K562 (cell line): ENCODE measurements around the gene LYPLA2. TPM values are rescaled to one million over a fixed set of nuclear protein-coding genes. Genes with fewer than 3 reads are reported as not detected.

Experiments
- BCL6 ChIP-seq: fragments of 250-450 bp; sonication (Bioruptor Pico); IDR thresholded peaks from 2 replicates; pipeline ENCODE4 v1.4.0; 2020
- CHCHD3 ChIP-seq: fragments of 250-450 bp; sonication (Bioruptor Pico); IDR thresholded peaks from 2 replicates; pipeline ENCODE4 v2.1.2; 2022; ENCODE audit warnings: mild to moderate bottlenecking
- MEIS2 ChIP-seq: fragments of 450-650 bp; IDR thresholded peaks from 2 replicates; pipeline ENCODE4 v1.6.1; 2014; ENCODE audit warnings: mild to moderate bottlenecking; ENCODE audit not compliant: partially characterized antibody
- MLLT1 ChIP-seq, 2 experiments: fragments of 450-650 bp; IDR thresholded peaks; 2 replicates each; pipeline ENCODE4 v1.6.1; 2016
- MYBL2 ChIP-seq, 2 experiments: fragments of 450-650 bp in 1 of 2; sonication (generic) in 1 of 2; formaldehyde crosslinking in 1 of 2; IDR thresholded peaks; 2 replicates each; pipeline versions ENCODE4 v1.6.1 to v1.8.1; 2017 to 2022; ENCODE audit warnings: borderline replicate concordance in 1 of 2, inconsistent platforms in 1 of 2, low read depth in 1 of 2, mild to moderate bottlenecking in 1 of 2, missing genetic modification reagents in 1 of 2, moderate library complexity in 1 of 2
- NRF1 ChIP-seq, 2 experiments: fragments of 450-650 bp; IDR thresholded peaks in 1 of 2; conservative IDR thresholded peaks in 1 of 2; 2 replicates each; pipeline ENCODE4 v1.6.1; 2014; ENCODE audit warnings: mild to moderate bottlenecking in 2 of 2
- RAD51 ChIP-seq: fragments of 450-650 bp; IDR thresholded peaks from 2 replicates; pipeline ENCODE4 v1.7.1; 2016; ENCODE audit warnings: low read depth, mild to moderate bottlenecking, borderline replicate concordance
- SMARCA5 ChIP-seq: fragments of 450-650 bp; IDR thresholded peaks from 2 replicates; pipeline ENCODE4 v1.6.1; 2016
- ZMIZ1 ChIP-seq, 2 experiments: fragments of 150-350 bp in 1 of 2; IDR thresholded peaks; 2 replicates each; pipeline ENCODE4 v1.6.1; 2012 to 2016; ENCODE audit warnings: low read depth in 2 of 2, low read length in 2 of 2, mild to moderate bottlenecking in 1 of 2, moderate library complexity in 1 of 2
- ZNF609 ChIP-seq: sonication (generic); formaldehyde crosslinking; IDR thresholded peaks from 2 replicates; pipeline ENCODE4 v1.8.1; 2023; ENCODE audit warnings: missing genetic modification reagents, mild to moderate bottlenecking, borderline replicate concordance
- ZSCAN32 ChIP-seq: fragments of 450-650 bp; formaldehyde crosslinking; IDR thresholded peaks from 2 replicates; pipeline ENCODE4 v1.4.0; 2020; ENCODE audit warnings: mild to moderate bottlenecking, moderate library complexity
- polyA plus RNA-seq, 8 experiments: library from polyadenylated mRNA; depleted of rRNA in 4 of 8; stranded (reverse) in 5 of 8; unstranded in 3 of 8; fragments of >200 nt; fragmentation: Nextera tagmentation in 2 of 8; fragmentation: Illumina TruSeq in 1 of 8; extraction: Ambion mirVana in 2 of 8; extraction: Trizol in 1 of 8; gene quantifications; 2 replicates each; pipeline versions ENCODE4 v1.2.1 to v1.2.3, GENCODE V29; 2011 to 2014; ENCODE audit warnings: inconsistent platforms in 1 of 8, missing spikeins in 1 of 8
- total RNA-seq, 7 experiments: library from RNA; depleted of rRNA in 6 of 7; stranded (reverse); fragments of >200 nt in 6 of 7; fragmentation: Illumina TruSeq in 2 of 7; extraction: Trizol in 2 of 7; gene quantifications; 2 replicates each; pipeline versions ENCODE4 v1.2.1 to v1.2.3, GENCODE V29; 2011 to 2021; ENCODE audit warnings: low replicate concordance in 1 of 7

LYPLA2 gene
- total and polyA plus RNA-seq, 9 of the 15 experiments (the other 6 are each of a cell fraction or from before 2014, with no cell fraction given) = 3.9 to 128 (median 60.1) TPM

GRCh38 chr1:23825762-23826522 is 35.0 kb downstream of the LYPLA2 start (continued):
- TF ChIP-seq ZNF609 (CRISPR knock-in tag) = no peak
- TF ChIP-seq CHCHD3 (CRISPR knock-in tag) = no peak
- TF ChIP-seq RAD51 = no peak
- peak; percentile 32; the same call in 1 of the 2 replicates for TF ChIP-seq SMARCA5
- no peak for TF ChIP-seq ZMIZ1 (IDR thresholded peaks at IDR 0.05; ENCODE audit: low read depth in 2 of 2, low read length in 2 of 2)
- no peak for TF ChIP-seq ZSCAN32 (CRISPR knock-in tag)
- no peak for TF ChIP-seq MEIS2
- TF ChIP-seq MLLT1 (IDR thresholded peaks at IDR 0.05) = peak in 1 of 2 experiments; percentile 96; a peak in 2 of 4 replicates
- no peak for TF ChIP-seq BCL6 (CRISPR knock-in tag)
- TF ChIP-seq MYBL2 (IDR thresholded peaks at IDR 0.05; ENCODE audit: low read depth) = no peak
- no peak for TF ChIP-seq MYBL2 (CRISPR knock-in tag; IDR thresholded peaks at IDR 0.05; ENCODE audit: borderline replicate concordance)
- TF ChIP-seq NRF1 (conservative IDR thresholded peaks at IDR 0.05 in 1 of 2, IDR thresholded peaks at IDR 0.05 in 1 of 2) = 0 out of 4 replicates have a peak, but pooled peaks of 1 of the 2 experiments have one; percentile 6
